IMR-90 (cell line): ENCODE results near the gene ERCC4. TPM values are rescaled to one million over a fixed set of nuclear protein-coding genes. Genes with fewer than 3 reads are reported as not detected.

Source experiments
- ATAC-seq: fragments of 200-7000 bp; cut with Tn5 transposase; 2 replicates; pipeline ENCODE4 v1.9.1; 2020; ENCODE audit warnings: low read depth, mild to moderate bottlenecking, moderate library complexity
- BruUV-seq: library from RNA; stranded (reverse); fragments of 400-500 nt; replicated peaks from 2 replicates; lab custom pipeline; 2021; lab: Mats Ljungman, UMichigan
- CTCF ChIA-PET: fragments of 300-600 bp; formaldehyde crosslinking; extraction: SDS; loops from one replicate; lab custom pipeline; 2021; ENCODE audit warnings: antibody characterized with exemption; lab: Yijun Ruan, JAX
- POLR2A ChIA-PET: fragments of 300-600 bp; sonication (Branson Sonifier 250); formaldehyde crosslinking; loops from one replicate; lab custom pipeline; 2022; ENCODE audit warnings: antibody characterized with exemption; ENCODE audit not compliant: unreplicated experiment; lab: Charles Lee
- DNase-seq: peaks from one replicate; pipeline ENCODE4 v3.0.0; 2013
- H2AFZ ChIP-seq: replicated peaks from 2 replicates; pipeline ENCODE3; 2013; ENCODE audit warnings: low read length, mild to moderate bottlenecking; ENCODE audit not compliant: poor library complexity
- H2AK5ac ChIP-seq: 2 replicates; pipeline ENCODE4 v1.6.1; 2013; ENCODE audit warnings: low read depth, low read length, inconsistent platforms
- H2AK9ac ChIP-seq: replicated peaks from 2 replicates; pipeline ENCODE3; 2013; ENCODE audit warnings: mild to moderate bottlenecking, low read depth, low read length, moderate library complexity; ENCODE audit not compliant: poor library complexity
- H2BK120ac ChIP-seq: 2 replicates; pipeline ENCODE4 v1.6.1; 2013; ENCODE audit warnings: low read depth, low read length, inconsistent platforms
- H2BK15ac ChIP-seq: 3 replicates; pipeline ENCODE4 v1.6.1; 2013; ENCODE audit warnings: low read depth, low read length, inconsistent platforms
- H2BK20ac ChIP-seq: 2 replicates; pipeline ENCODE4 v1.6.1; 2013; ENCODE audit warnings: low read depth, mild to moderate bottlenecking, inconsistent platforms, low read length, moderate library complexity
- H2BK5ac ChIP-seq: 2 replicates; pipeline ENCODE4 v1.6.1; 2013; ENCODE audit warnings: mild to moderate bottlenecking, low read depth, low read length, inconsistent platforms; ENCODE audit not compliant: poor library complexity, severe bottlenecking
- H3K14ac ChIP-seq: replicated peaks from 2 replicates; pipeline ENCODE4 v1.6.1; 2013; ENCODE audit warnings: low read depth, low read length, inconsistent platforms
- H3K18ac ChIP-seq: 2 replicates; pipeline ENCODE4 v1.6.1; 2013; ENCODE audit warnings: low read depth, low read length, control low read depth
- H3K23ac ChIP-seq: 2 replicates; pipeline ENCODE4 v1.6.1; 2013; ENCODE audit warnings: low read depth, low read length, inconsistent platforms
- H3K27ac ChIP-seq: 2 replicates; pipeline ENCODE4 v1.5.1; 2013; ENCODE audit warnings: mild to moderate bottlenecking, control low read depth, low read length; ENCODE audit not compliant: insufficient read depth
- H3K27me3 ChIP-seq: 2 replicates; pipeline ENCODE4 v1.6.1; 2013; ENCODE audit warnings: low read length; ENCODE audit not compliant: control insufficient read depth, insufficient read depth
- H3K36me3 ChIP-seq: 2 replicates; pipeline ENCODE4 v1.6.1; 2013; ENCODE audit warnings: low read length, mixed read lengths; ENCODE audit not compliant: control insufficient read depth, insufficient read depth
- H3K4ac ChIP-seq: 2 replicates; pipeline ENCODE4 v1.6.1; 2013; ENCODE audit warnings: low read depth, low read length, inconsistent platforms
- H3K4me1 ChIP-seq: 2 replicates; pipeline ENCODE4 v1.6.1; 2013; ENCODE audit warnings: low read length, mixed read lengths; ENCODE audit not compliant: control insufficient read depth, insufficient read depth
- H3K4me2 ChIP-seq: 2 replicates; pipeline ENCODE4 v1.6.1; 2013; ENCODE audit warnings: low read depth, mild to moderate bottlenecking, control low read depth, low read length, moderate library complexity
- H3K4me3 ChIP-seq: 2 replicates; pipeline ENCODE4 v1.5.1; 2013; ENCODE audit warnings: low read depth, mild to moderate bottlenecking, control low read depth, low read length, moderate library complexity; ENCODE audit not compliant: insufficient read depth
- H3K56ac ChIP-seq: 2 replicates; pipeline ENCODE4 v1.6.1; 2013; ENCODE audit warnings: low read length, inconsistent platforms; ENCODE audit not compliant: insufficient read depth; ENCODE audit errors: extremely low read depth
- H3K79me1 ChIP-seq, 2 experiments: 2 replicates each; pipeline ENCODE4 v1.6.1; 2013; ENCODE audit warnings: low read length in 2 of 2, inconsistent platforms in 1 of 2, low read depth in 1 of 2
- H3K9ac ChIP-seq: 2 replicates; pipeline ENCODE4 v1.6.1; 2013; ENCODE audit warnings: low read depth, low read length, control low read depth
- H3K9me1 ChIP-seq: 2 replicates; pipeline ENCODE4 v1.6.1; 2013; ENCODE audit warnings: low read length, inconsistent platforms; ENCODE audit not compliant: insufficient read depth
- H3K9me3 ChIP-seq: 2 replicates; pipeline ENCODE4 v1.6.1; 2013; ENCODE audit warnings: low read length; ENCODE audit not compliant: control insufficient read depth, insufficient read depth
- H4K20me1 ChIP-seq: 2 replicates; pipeline ENCODE4 v1.6.1; 2013; ENCODE audit warnings: low read length, inconsistent platforms; ENCODE audit not compliant: insufficient read depth
- H4K5ac ChIP-seq: 2 replicates; pipeline ENCODE4 v1.6.1; 2013; ENCODE audit warnings: mild to moderate bottlenecking, low read depth, low read length, control low read depth
- H4K8ac ChIP-seq, 2 experiments: 2 replicates each; pipeline ENCODE4 v1.6.1; 2013; ENCODE audit warnings: low read depth in 2 of 2, low read length in 2 of 2, control low read depth in 1 of 2, inconsistent platforms in 1 of 2
- H4K91ac ChIP-seq: 2 replicates; pipeline ENCODE4 v1.6.1; 2013; ENCODE audit warnings: low read depth, low read length, inconsistent platforms; ENCODE audit not compliant: insufficient read depth
- BHLHE40 ChIP-seq: fragments of 150-350 bp; IDR thresholded peaks from 2 replicates; pipeline ENCODE4 v1.6.1; 2016; ENCODE audit warnings: mild to moderate bottlenecking, low read depth, low read length
- CHD1 ChIP-seq: IDR thresholded peaks from 2 replicates; pipeline ENCODE4 v1.6.1; 2012; ENCODE audit warnings: low read depth, low read length, improper control_type of control experiment
- MAFK ChIP-seq: IDR thresholded peaks from 2 replicates; pipeline ENCODE4 v1.6.1; 2012; ENCODE audit warnings: low read depth, low read length, improper control_type of control experiment
- MAZ ChIP-seq: IDR thresholded peaks from 2 replicates; pipeline ENCODE4 v1.6.1; 2012; ENCODE audit warnings: low read depth, mild to moderate bottlenecking, low read length, improper control_type of control experiment, moderate library complexity, borderline replicate concordance
- MXI1 ChIP-seq: IDR thresholded peaks from 2 replicates; pipeline ENCODE4 v1.6.1; 2012; ENCODE audit warnings: low read depth, mild to moderate bottlenecking, low read length, moderate library complexity, borderline replicate concordance
- NFE2L2 ChIP-seq: fragments of 150-350 bp; IDR thresholded peaks from 2 replicates; pipeline ENCODE4 v1.6.1; 2016; ENCODE audit warnings: low read depth, mild to moderate bottlenecking, low read length
- POLR2A ChIP-seq: IDR thresholded peaks from 2 replicates; pipeline ENCODE4 v1.6.1; 2012; ENCODE audit warnings: mild to moderate bottlenecking, low read depth, low read length
- RAD21 ChIP-seq: IDR thresholded peaks from 2 replicates; pipeline ENCODE4 v1.6.1; 2012; ENCODE audit warnings: low read length, improper control_type of control experiment
- RFX5 ChIP-seq: IDR thresholded peaks from 2 replicates; pipeline ENCODE4 v1.8.0; 2012; ENCODE audit warnings: low read depth, mild to moderate bottlenecking, low read length, moderate library complexity
- SMC3 ChIP-seq: fragments of 150-350 bp; IDR thresholded peaks from 2 replicates; pipeline ENCODE4 v1.6.1; 2016; ENCODE audit warnings: low read depth, mild to moderate bottlenecking, antibody characterized with exemption, low read length, moderate library complexity
- USF2 ChIP-seq: fragments of 150-350 bp; IDR thresholded peaks from 2 replicates; pipeline ENCODE4 v1.6.1; 2017; ENCODE audit warnings: mild to moderate bottlenecking, antibody characterized with exemption, low read length, low read depth
- WGBS, 2 experiments: methylation state at CpG; one replicate each; pipeline versions ENCODE4 v1.1.5 to v1.1.7; 2013; ENCODE audit warnings: missing lambda C conversion rate in 2 of 2; ENCODE audit not compliant: insufficient read length in 1 of 2; ENCODE audit errors: extremely low coverage in 2 of 2; 5-methylcytosine and 5-hydroxymethylcytosine counted together
- dilution Hi-C: fragments of 300-500 bp; cut with HindIII; formaldehyde crosslinking; loops from one replicate; pipeline ENCODE4 v1.14.3; 2018; ENCODE audit warnings: low sequenced_read_pairs; ENCODE audit not compliant: unreplicated experiment
- in situ Hi-C: fragments of 300-500 bp; cut with MboI; formaldehyde crosslinking; loops from 3 replicates; pipeline ENCODE4 v1.14.3; 2019; ENCODE audit warnings: low sequenced_read_pairs, inconsistent platforms, mixed read lengths
- intact Hi-C: fragments of 100-400 bp; cut with micrococcal nuclease; formaldehyde crosslinking; loops from 2 replicates; pipeline ENCODE4 v1.10.0; 2022
- polyA plus RNA-seq, 3 experiments: library from polyadenylated mRNA; depleted of rRNA; stranded (reverse); fragments of >200 nt; gene quantifications; 2 replicates each; pipeline ENCODE4 v1.2.3, GENCODE V29; 2012; ENCODE audit warnings: low replicate concordance in 1 of 3
- total RNA-seq: library from RNA; depleted of rRNA; stranded (reverse); fragments of >200 nt; gene quantifications from 2 replicates; pipeline ENCODE4 v1.2.3, GENCODE V29; 2012
- TF ChIP-seq, protein P1 (sequence below): fragments of 150-350 bp; IDR thresholded peaks from 2 replicates; pipeline ENCODE4 v1.6.1; 2016; ENCODE audit warnings: low read depth, mild to moderate bottlenecking, low read length, moderate library complexity, borderline replicate concordance

The ERCC4 gene
- total and polyA plus RNA-seq, 2 of the 4 experiments (the other 2 are of a cell fraction): 2.9 to 19.2 TPM

- Histone ChIP-seq H2AK5ac (no peak overlapping the region), H3K23ac (no peak overlapping the region), H3K9me3 (no peaks in the 10 kb centered on the region), H4K91ac (no peak overlapping the region), H3K4ac (no peak overlapping the region), H4K20me1 (no peaks in the 10 kb centered on the region), H3K18ac (no peak overlapping the region), H3K27ac (no peak overlapping the region), H3K27me3 (peaks cover 9% of the 10 kb centered on the region), H2BK5ac (no peak overlapping the region), H3K4me1 (peaks cover 3% of the 10 kb centered on the region; the same call in 1 of the 2 replicates), H3K4me3 (no peak overlapping the region), H3K36me3 (no peaks in the 10 kb centered on the region), H2AFZ (no peak overlapping the region), H2BK15ac (no peak overlapping the region), H3K9me1 (no peaks in the 10 kb centered on the region), H3K14ac (no peak overlapping the region), H4K8ac (no peak overlapping the region), H3K79me1 (no peaks in the 10 kb centered on the region), H3K9ac (no peak overlapping the region), H2BK20ac (no peak overlapping the region), H4K5ac (no peak overlapping the region), H3K4me2 (no peak overlapping the region), H2AK9ac (no peak overlapping the region), H2BK120ac (no peak overlapping the region), H3K56ac (no peak overlapping the region)
- no TSS peak for BruUV-seq
- DNase-seq (no peak), ATAC-seq (no peak)
- in situ Hi-C loops (no loop called here), intact Hi-C loops (no loop called here), dilution Hi-C loops (no loop called here)
- TF ChIP-seq MAZ: no peak
- TF ChIP-seq RAD21: no peak
- TF ChIP-seq RFX5: no peak
- no peak for TF ChIP-seq MXI1
- TF ChIP-seq, protein P1, sequence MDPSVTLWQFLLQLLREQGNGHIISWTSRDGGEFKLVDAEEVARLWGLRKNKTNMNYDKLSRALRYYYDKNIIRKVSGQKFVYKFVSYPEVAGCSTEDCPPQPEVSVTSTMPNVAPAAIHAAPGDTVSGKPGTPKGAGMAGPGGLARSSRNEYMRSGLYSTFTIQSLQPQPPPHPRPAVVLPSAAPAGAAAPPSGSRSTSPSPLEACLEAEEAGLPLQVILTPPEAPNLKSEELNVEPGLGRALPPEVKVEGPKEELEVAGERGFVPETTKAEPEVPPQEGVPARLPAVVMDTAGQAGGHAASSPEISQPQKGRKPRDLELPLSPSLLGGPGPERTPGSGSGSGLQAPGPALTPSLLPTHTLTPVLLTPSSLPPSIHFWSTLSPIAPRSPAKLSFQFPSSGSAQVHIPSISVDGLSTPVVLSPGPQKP: no peak
- TF ChIP-seq POLR2A: no peak
- TF ChIP-seq CHD1: no peak
- no peak for TF ChIP-seq SMC3
- no peak for TF ChIP-seq MAFK
- no peak for TF ChIP-seq BHLHE40
- no peak for TF ChIP-seq USF2
- TF ChIP-seq NFE2L2: no peak
- CTCF ChIA-PET: no interaction called here
- POLR2A ChIA-PET: no interaction called here
- WGBS, 2 experiments: no CpG with 5 or more reads among the region's 5 CpGs
These were observed 78.0 kb downstream of the ERCC4 start for GRCh38 chr16:13997933-13998332.
